Kidney (tissue), 14 donors: ENCODE results near the gene URAD. TPM values are rescaled to one million over a fixed set of nuclear protein-coding genes. Genes with fewer than 3 reads are reported as not detected.
A peak's percentile ranks its signal among the peaks of the same experiment; 100 is the strongest.

Experiments
- DNase-seq, 5 donors: peaks; one replicate each; pipeline ENCODE4 v3.0.0-alpha.2; 2013 to 2020
- FAIRE-seq: peaks from 2 replicates; lab custom pipeline; 2012; peaks lifted over from hg19 to GRCh38; lab: Jason Lieb, UNC
- H3K27ac ChIP-seq, 2 donors: one replicate each; pipeline ENCODE4 v1.7.0; 2013; ENCODE audit warnings: low read depth in 2 of 2, low read length in 2 of 2, inconsistent platforms in 1 of 2
- H3K27me3 ChIP-seq: one replicate; pipeline ENCODE4 v1.7.1; 2013; ENCODE audit warnings: low read length, inconsistent platforms; ENCODE audit not compliant: control insufficient read depth, insufficient read depth
- H3K36me3 ChIP-seq, 3 donors: one replicate each; pipeline versions ENCODE4 v1.7.0 to v1.7.1; 2013; ENCODE audit warnings: low read length in 3 of 3, control low read depth in 1 of 3, inconsistent platforms in 1 of 3; ENCODE audit not compliant: insufficient read depth in 3 of 3, control insufficient read depth in 2 of 3
- H3K4me1 ChIP-seq, 3 donors: one replicate each; pipeline versions ENCODE4 v1.7.0 to v1.7.1; 2013; ENCODE audit warnings: low read length in 3 of 3, inconsistent platforms in 1 of 3, low read depth in 1 of 3; ENCODE audit not compliant: control insufficient read depth in 2 of 3, insufficient read depth in 2 of 3
- H3K4me3 ChIP-seq, 3 donors: one replicate each; pipeline versions ENCODE4 v1.7.0 to v1.8.1; 2013; ENCODE audit warnings: low read length in 3 of 3, control low read depth in 1 of 3, inconsistent platforms in 1 of 3
- H3K9ac ChIP-seq, 3 donors: one replicate each; pipeline versions ENCODE4 v1.7.0 to v1.7.1; 2013; ENCODE audit warnings: low read length in 3 of 3, control low read depth in 1 of 3, inconsistent platforms in 1 of 3
- H3K9me3 ChIP-seq, 3 donors: one replicate each; pipeline versions ENCODE4 v1.7.0 to v1.7.1; 2013; ENCODE audit warnings: low read length in 3 of 3, control low read depth in 1 of 3, inconsistent platforms in 1 of 3; ENCODE audit not compliant: control insufficient read depth in 2 of 3, insufficient read depth in 1 of 3
- intact Hi-C: fragments of 100-400 bp; cut with DNase I; formaldehyde crosslinking; loops from one replicate; pipeline ENCODE4 v1.11.1; 2022
- polyA plus RNA-seq: library from polyadenylated mRNA; stranded (reverse); fragments of 350-450 nt; fragmentation: Illumina TruSeq; extraction: RNeasy Lipid Tissue Mini Kit (QIAGEN cat#74804); gene quantifications from one replicate; pipeline ENCODE4 v1.2.3, GENCODE V29; 2014; ENCODE audit warnings: low read depth, low replicate concordance; ENCODE audit not compliant: insufficient read depth
- total RNA-seq: library from RNA; stranded (reverse); fragmentation: NEBNext Ultra II Directional; extraction: Animal tissue kit (Norgen Biotek cat#: 25700); gene quantifications from one replicate; pipeline ENCODE4 v1.2.1, GENCODE V29; 2021
- TF ChIP-seq, protein P1 (sequence below): IDR thresholded peaks from 3 replicates; pipeline ENCODE4 v1.5.1; 2012; ENCODE audit warnings: mild to moderate bottlenecking, moderate library complexity, borderline replicate concordance; ENCODE audit not compliant: insufficient read depth; ENCODE audit errors: extremely low read depth
- donor health status: control.
- donor health status: control.
- donor health status: control.
- donor health status: control.
- donor health status: control.
- donor health status: DM: yes; HTN: yes; CAD: no.
- donor health status: Normal renal cell carcinoma (clear cell type).

URAD gene
- total and polyA plus RNA-seq, 2 donors from 2014 or later: not detected

DNA sequence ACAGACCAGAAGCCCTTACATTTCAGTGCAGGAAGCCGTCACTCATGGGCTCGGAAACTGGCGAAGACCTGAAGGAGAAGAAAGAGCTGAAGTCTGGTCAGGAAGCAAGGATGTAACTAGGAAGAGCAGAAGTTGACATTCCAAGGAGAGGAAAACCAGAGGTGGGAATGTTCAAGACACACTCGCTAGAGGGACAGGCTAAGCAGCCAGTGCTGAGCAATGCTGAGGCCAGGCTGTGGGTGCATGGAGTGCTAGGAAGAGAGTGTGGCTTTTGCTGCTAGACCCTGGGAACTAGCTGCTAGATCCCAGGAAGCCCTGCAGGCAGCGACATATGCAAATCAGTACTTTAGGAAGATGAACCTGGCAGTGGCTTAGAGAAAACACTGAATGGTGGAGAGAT, 12.1 kb upstream of the URAD start:
- Histone ChIP-seq H3K9ac (no peak overlapping the region), H3K27me3 (no peaks in the 10 kb centered on the region), H3K4me1 (no peaks in the 10 kb centered on the region), H3K9me3 (no peaks in the 10 kb centered on the region), H3K4me3 (no peak overlapping the region), H3K27ac (no peak overlapping the region), H3K36me3 (no peaks in the 10 kb centered on the region)
- FAIRE-seq: no peak
- DNase-seq: no peak
- intact Hi-C loops: no loop called here
- TF ChIP-seq, protein P1, sequence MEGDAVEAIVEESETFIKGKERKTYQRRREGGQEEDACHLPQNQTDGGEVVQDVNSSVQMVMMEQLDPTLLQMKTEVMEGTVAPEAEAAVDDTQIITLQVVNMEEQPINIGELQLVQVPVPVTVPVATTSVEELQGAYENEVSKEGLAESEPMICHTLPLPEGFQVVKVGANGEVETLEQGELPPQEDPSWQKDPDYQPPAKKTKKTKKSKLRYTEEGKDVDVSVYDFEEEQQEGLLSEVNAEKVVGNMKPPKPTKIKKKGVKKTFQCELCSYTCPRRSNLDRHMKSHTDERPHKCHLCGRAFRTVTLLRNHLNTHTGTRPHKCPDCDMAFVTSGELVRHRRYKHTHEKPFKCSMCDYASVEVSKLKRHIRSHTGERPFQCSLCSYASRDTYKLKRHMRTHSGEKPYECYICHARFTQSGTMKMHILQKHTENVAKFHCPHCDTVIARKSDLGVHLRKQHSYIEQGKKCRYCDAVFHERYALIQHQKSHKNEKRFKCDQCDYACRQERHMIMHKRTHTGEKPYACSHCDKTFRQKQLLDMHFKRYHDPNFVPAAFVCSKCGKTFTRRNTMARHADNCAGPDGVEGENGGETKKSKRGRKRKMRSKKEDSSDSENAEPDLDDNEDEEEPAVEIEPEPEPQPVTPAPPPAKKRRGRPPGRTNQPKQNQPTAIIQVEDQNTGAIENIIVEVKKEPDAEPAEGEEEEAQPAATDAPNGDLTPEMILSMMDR: no peak

DNA sequence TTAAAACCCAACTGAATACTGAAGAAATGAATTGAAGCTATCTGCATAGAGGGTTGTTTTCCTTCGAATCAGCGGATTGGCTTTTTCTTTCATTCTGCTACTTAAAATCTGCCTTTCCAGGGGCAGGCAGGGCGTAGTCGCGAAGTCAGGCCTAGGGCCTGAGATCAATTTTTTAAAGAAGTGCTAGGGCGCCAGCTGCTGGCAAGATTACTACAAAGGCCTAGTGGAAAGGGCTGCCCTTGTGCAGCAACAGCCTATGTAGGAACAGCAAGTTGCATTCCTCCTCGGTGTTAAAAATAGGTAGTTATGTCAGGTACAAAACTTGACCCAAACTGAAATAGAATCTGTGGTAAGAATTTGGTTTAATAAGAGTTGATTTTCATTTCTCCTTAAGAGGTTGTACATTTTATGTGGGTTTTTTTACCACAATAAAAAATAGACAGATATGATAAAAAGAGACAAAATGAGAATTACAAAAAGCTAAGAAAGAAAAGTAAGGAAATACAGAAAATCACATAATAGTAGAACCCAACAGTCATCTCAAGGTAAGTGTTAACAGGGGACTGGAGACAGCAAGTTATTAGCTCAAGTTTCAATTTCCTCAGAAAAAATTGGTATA, 9.5 kb upstream of the URAD start:
- TF ChIP-seq, protein P1: peak; percentile 47
- no peaks in the 10 kb centered on the region for H3K27me3 ChIP-seq
- H3K9ac ChIP-seq: no peak overlapping the region
- no peak overlapping the region for H3K4me3 ChIP-seq
- DNase-seq (peak in 3 of 5 donors; percentile 55 to 65 (median 61)), FAIRE-seq (peak; percentile 17)
- no peak overlapping the region for H3K27ac ChIP-seq
- intact Hi-C loops: no loop called here
- no peaks in the 10 kb centered on the region for H3K36me3 ChIP-seq
- H3K4me1 ChIP-seq: no peaks in the 10 kb centered on the region
- no peaks in the 10 kb centered on the region for H3K9me3 ChIP-seq

DNA sequence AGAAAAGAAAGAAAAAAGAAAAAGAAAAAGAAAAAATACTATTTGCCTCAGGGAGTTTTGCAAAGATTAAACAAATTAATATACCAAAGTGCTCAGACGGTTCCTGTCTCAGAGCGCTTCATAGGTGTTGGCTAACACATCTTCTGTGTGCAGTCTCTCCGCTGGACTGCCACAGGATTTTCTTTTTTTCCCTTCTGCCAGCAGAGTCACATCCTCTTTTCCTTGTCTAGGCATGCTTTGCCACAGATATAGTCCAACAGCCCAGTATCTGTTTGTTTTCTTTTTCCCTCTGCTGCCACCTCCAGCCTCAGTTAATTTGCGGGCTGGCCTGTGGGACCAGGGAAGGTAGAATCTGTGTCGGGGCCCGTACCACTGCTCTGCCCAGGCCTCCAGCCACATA, 3.4 kb upstream of the URAD start:
- TF ChIP-seq, protein P1: no peak
- Histone ChIP-seq H3K36me3 (no peaks in the 10 kb centered on the region), H3K9ac (no peak overlapping the region), H3K27me3 (no peaks in the 10 kb centered on the region), H3K4me1 (peaks cover 0 to 3% (median 0%) of the 10 kb centered on the region in 3 donors), H3K27ac (no peak overlapping the region), H3K4me3 (no peak overlapping the region), H3K9me3 (no peaks in the 10 kb centered on the region)
- FAIRE-seq: no peak
- intact Hi-C loops: no loop called here
- DNase-seq: no peak
